Endothelial cell of umbilical vein (primary cell): ENCODE data around the gene EDDM3A. TPM values are rescaled to one million over a fixed set of nuclear protein-coding genes. Genes with fewer than 3 reads are reported as not detected.

Source experiments
- BruUV-seq: library from RNA; stranded (reverse); fragments of 400-500 nt; replicated peaks from 2 replicates; lab custom pipeline; 2021; lab: Mats Ljungman, UMichigan
- CTCF ChIA-PET: fragments of 300-600, 350-600 bp; sonication (Branson Sonifier 250); formaldehyde crosslinking; loops from one replicate; lab custom pipeline; 2021; ENCODE audit warnings: antibody characterized with exemption, inconsistent platforms; lab: Charles Lee
- POLR2A ChIA-PET: fragments of 300-600, 350-600 bp; sonication (Branson Sonifier 250); formaldehyde crosslinking; loops from one replicate; lab custom pipeline; 2021; ENCODE audit warnings: antibody characterized with exemption, inconsistent platforms; lab: Charles Lee
- DNase-seq: peaks from one replicate; pipeline ENCODE4 v3.0.0-alpha.2; 2011; ENCODE audit warnings: low read depth, low spot score
- FAIRE-seq: peaks from 2 replicates; lab custom pipeline; 2011; peaks lifted over from hg19 to GRCh38; lab: Jason Lieb, UNC
- H2AFZ ChIP-seq: 2 replicates; pipeline ENCODE4 v1.6.0; 2012; ENCODE audit warnings: low read depth, low read length, control low read depth, inconsistent platforms
- H3K27ac ChIP-seq: 2 replicates; pipeline ENCODE4 v1.5.1; 2011; ENCODE audit warnings: low read depth, mild to moderate bottlenecking, control low read depth, low read length, moderate library complexity; ENCODE audit not compliant: insufficient read depth
- H3K27me3 ChIP-seq, 2 experiments: 2 replicates each; pipeline versions ENCODE4 v1.6.0 to v1.6.1; 2011; ENCODE audit warnings: low read length in 2 of 2, mixed read lengths in 1 of 2; ENCODE audit not compliant: control insufficient read depth in 2 of 2, insufficient read depth in 2 of 2
- H3K36me3 ChIP-seq, 2 experiments: 2 replicates in 1 of 2; 3 replicates in 1 of 2; pipeline ENCODE4 v1.5.1; 2011; ENCODE audit warnings: low read length in 2 of 2, mild to moderate bottlenecking in 1 of 2, moderate library complexity in 1 of 2; ENCODE audit not compliant: control insufficient read depth in 2 of 2, insufficient read depth in 2 of 2; ENCODE audit errors: extremely low read depth in 1 of 2
- H3K4me1 ChIP-seq: 3 replicates; pipeline ENCODE4 v1.5.1; 2011; ENCODE audit warnings: mild to moderate bottlenecking, low read length; ENCODE audit not compliant: control insufficient read depth, insufficient read depth; ENCODE audit errors: extremely low read depth
- H3K4me2 ChIP-seq: 2 replicates; pipeline ENCODE4 v1.6.1; 2011; ENCODE audit warnings: low read length, control low read depth, mixed read lengths; ENCODE audit not compliant: insufficient read depth
- H3K4me3 ChIP-seq, 3 experiments: fragments of 200-600 bp in 1 of 3; sonication (generic), shearing (Covaris generic) in 1 of 3; replicated peaks in 1 of 3; 2 replicates each; pipeline ENCODE4 v1.5.1; 2011 to 2016; ENCODE audit warnings: control low read depth in 3 of 3, low read length in 3 of 3, mild to moderate bottlenecking in 2 of 3, inconsistent platforms in 1 of 3, low read depth in 1 of 3, moderate library complexity in 1 of 3; ENCODE audit not compliant: insufficient read depth in 1 of 3
- H3K79me2 ChIP-seq: 2 replicates; pipeline ENCODE4 v1.6.0; 2012; ENCODE audit warnings: low read length, inconsistent platforms; ENCODE audit not compliant: control insufficient read depth, insufficient read depth
- H3K9ac ChIP-seq: replicated peaks from 2 replicates; pipeline ENCODE3; 2011; ENCODE audit warnings: low read length, control low read depth; ENCODE audit not compliant: insufficient read depth; ENCODE audit errors: extremely low read depth
- H3K9me1 ChIP-seq: replicated peaks from 3 replicates; pipeline ENCODE4 v1.6.0; 2011; ENCODE audit warnings: mild to moderate bottlenecking, low read length; ENCODE audit not compliant: control insufficient read depth, insufficient read depth; ENCODE audit errors: extremely low read depth
- H3K9me3 ChIP-seq: replicated peaks from 2 replicates; pipeline ENCODE4 v1.5.1; 2012; ENCODE audit warnings: low read length, inconsistent platforms; ENCODE audit not compliant: control insufficient read depth, insufficient read depth
- H4K20me1 ChIP-seq: replicated peaks from 2 replicates; pipeline ENCODE3; 2011; ENCODE audit warnings: mild to moderate bottlenecking, low read length; ENCODE audit not compliant: control insufficient read depth, insufficient read depth; ENCODE audit errors: extremely low read depth
- CTCF ChIP-seq, 2 donors: IDR thresholded peaks; 1 replicate in 1 of 2; 2 replicates in 1 of 2; pipeline ENCODE4 v1.5.1; 2011; ENCODE audit warnings: low read length in 2 of 2, mild to moderate bottlenecking in 2 of 2, moderate library complexity in 2 of 2, control low read depth in 1 of 2, inconsistent platforms in 1 of 2, low read depth in 1 of 2; ENCODE audit not compliant: insufficient read depth in 1 of 2; ENCODE audit errors: extremely low read depth in 1 of 2
- EZH2 ChIP-seq: IDR thresholded peaks from 2 replicates; pipeline ENCODE4 v1.6.1; 2012; ENCODE audit warnings: borderline replicate concordance, low read depth, mild to moderate bottlenecking, moderate library complexity, low read length, inconsistent platforms; ENCODE audit not compliant: severe bottlenecking
- FOS ChIP-seq: IDR thresholded peaks from 2 replicates; pipeline ENCODE4 v1.6.1; 2011; ENCODE audit warnings: mild to moderate bottlenecking, low read length, moderate library complexity, borderline replicate concordance; ENCODE audit not compliant: insufficient read depth
- GATA2 ChIP-seq: IDR thresholded peaks from 2 replicates; pipeline ENCODE4 v1.7.0; 2011; ENCODE audit warnings: low read depth, mild to moderate bottlenecking, moderate library complexity, mixed read lengths, low read length; ENCODE audit not compliant: insufficient read length, insufficient read depth
- JUN ChIP-seq: IDR thresholded peaks from 2 replicates; pipeline ENCODE4 v1.6.1; 2011; ENCODE audit warnings: borderline replicate concordance, low read depth; ENCODE audit not compliant: insufficient read length, insufficient read depth
- MAX ChIP-seq: IDR thresholded peaks from 2 replicates; pipeline ENCODE4 v1.6.1; 2011; ENCODE audit not compliant: insufficient read depth, insufficient read length
- MYC ChIP-seq: IDR thresholded peaks from one replicate; pipeline ENCODE4 v1.6.1; 2011; ENCODE audit warnings: mild to moderate bottlenecking, low read depth, low read length
- POLR2A ChIP-seq: IDR thresholded peaks from 2 replicates; pipeline ENCODE4 v1.6.1; 2012; ENCODE audit warnings: low read depth, mild to moderate bottlenecking, control low read depth, low read length
- POLR2AphosphoS5 ChIP-seq: IDR thresholded peaks from 2 replicates; pipeline ENCODE4 v1.6.1; 2012; ENCODE audit warnings: low read depth, mild to moderate bottlenecking, control low read depth, low read length, moderate library complexity; ENCODE audit not compliant: insufficient read depth
- dilution Hi-C: fragments of 300-500 bp; cut with MboI; formaldehyde crosslinking; loops from one replicate; pipeline ENCODE4 v1.15.0; 2019; ENCODE audit warnings: low sequenced_read_pairs; ENCODE audit not compliant: extremely low pct_ligation_motif_present
- intact Hi-C: fragments of 100-400 bp; cut with micrococcal nuclease; formaldehyde crosslinking; loops from one replicate; pipeline ENCODE4 v1.10.0; 2022
- polyA plus RNA-seq, 4 experiments: library from polyadenylated mRNA; depleted of rRNA in 3 of 4; stranded (reverse) in 3 of 4; unstranded in 1 of 4; fragments of >200 nt; gene quantifications; 2 replicates each; pipeline versions ENCODE4 v1.2.1 to v1.2.3, GENCODE V29; 2011 to 2012; ENCODE audit warnings: missing spikeins in 1 of 4
- total RNA-seq: library from RNA; stranded (reverse); gene quantifications from 2 replicates; pipeline ENCODE4 v1.2.3, GENCODE V29; 2021

Gene EDDM3A
- total and polyA plus RNA-seq, 2 donors (not counting 3 experiments of a cell fraction or from before 2014, with no cell fraction given), result not detected

GRCh38 chr14:20769421-20769820 is 23.7 kb downstream of the EDDM3A start:
- H4K20me1 ChIP-seq, result no peaks in the 10 kb centered on the region
- no peaks in the 10 kb centered on the region for H3K9me3 ChIP-seq
- H3K27ac ChIP-seq, result no peak overlapping the region
- DNase-seq (no peak), FAIRE-seq (no peak)
- H2AFZ ChIP-seq, result no peak overlapping the region
- H3K4me2 ChIP-seq, result no peak overlapping the region
- H3K4me1 ChIP-seq, result no peaks in the 10 kb centered on the region
- intact Hi-C loops, result no loop called here
- no peaks in the 10 kb centered on the region for H3K9me1 ChIP-seq
- no peak for TF ChIP-seq GATA2
- no peak for TF ChIP-seq JUN
- no peak for TF ChIP-seq FOS
- TF ChIP-seq CTCF (IDR thresholded peaks at IDR 0.05; ENCODE audit: extremely low read depth in 1 of 2, insufficient read depth in 1 of 2, low read depth in 1 of 2, low read length in 2 of 2), result no peak
- TF ChIP-seq MYC, result no peak
- TF ChIP-seq EZH2, result no peak
- TF ChIP-seq POLR2AphosphoS5, result no peak
- no peak for TF ChIP-seq MAX
- no peak for TF ChIP-seq POLR2A
- no peak overlapping the region for H3K4me3 ChIP-seq
- BruUV-seq, result no TSS peak
- POLR2A ChIA-PET, result no interaction called here
- no peaks in the 10 kb centered on the region for H3K79me2 ChIP-seq
- H3K9ac ChIP-seq, result no peak overlapping the region
- no peaks in the 10 kb centered on the region for H3K36me3 ChIP-seq
- CTCF ChIA-PET, result interaction anchor here (1.1 to 1.2 kb wide), 3 partner anchors 11 to 88 kb away, joined by 3 to 4 read pairs (median 4); no protein-coding TSS in a partner anchor
- dilution Hi-C loops, result no loop called here
- peaks cover 10 to 30% of the 10 kb centered on the region in 2 experiments for H3K27me3 ChIP-seq
